ENCODE measurements around the gene RGS14. TPM values are rescaled to one million over a fixed set of nuclear protein-coding genes. Genes with fewer than 3 reads are reported as not detected.

Gene RGS14
- total RNA-seq, 4 donors from 2014 or later, result 7.0 to 16.4 (median 7.5) TPM

DNA sequence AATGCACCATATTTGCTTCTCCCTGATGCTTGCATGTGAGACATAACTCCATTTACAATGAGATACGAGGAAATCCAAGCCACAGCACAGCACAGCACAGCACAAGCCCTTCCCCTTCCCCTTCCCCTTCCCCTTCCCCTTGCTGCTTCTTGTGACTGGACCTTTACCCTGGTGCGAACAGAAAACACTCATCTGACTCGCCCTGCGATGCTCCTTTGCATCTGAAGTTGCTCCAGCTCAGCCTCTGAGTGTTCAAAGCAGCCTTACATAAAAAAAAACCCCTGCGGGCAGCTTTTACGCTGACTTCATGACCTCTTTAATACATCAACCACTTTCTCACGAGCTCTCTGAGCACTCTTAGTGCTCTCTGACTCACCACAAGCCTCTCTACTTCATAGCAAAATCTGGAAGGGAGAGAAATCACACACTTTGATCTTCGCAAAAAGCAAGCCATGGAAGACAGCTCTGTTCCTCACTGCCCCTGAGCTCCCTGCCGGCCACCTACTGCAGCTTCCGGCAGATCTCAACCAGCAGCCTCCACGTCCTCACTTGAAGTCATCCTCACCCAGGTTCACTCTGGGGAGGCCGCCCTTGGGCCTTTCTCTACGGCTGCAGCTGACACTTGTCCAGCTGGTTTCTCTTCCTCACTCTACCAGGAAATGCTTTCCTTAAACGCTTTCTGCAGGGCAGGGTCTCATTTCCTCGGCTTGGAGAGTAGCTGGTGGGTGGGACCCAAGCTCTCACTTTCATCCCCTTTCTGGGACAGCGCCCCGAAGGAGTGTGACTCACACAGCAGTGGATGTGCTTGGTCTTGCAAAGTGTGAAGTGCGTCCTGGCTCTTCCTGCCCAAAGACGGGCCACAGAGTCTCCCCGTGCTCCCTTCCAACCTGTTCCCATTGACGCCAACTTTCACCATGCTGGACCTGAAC, 31.8 kb downstream of the RGS14 start:
- no peak for TF ChIP-seq CTCF (IDR thresholded peaks at IDR 0.05; ENCODE audit: low read depth)

- TF ChIP-seq CTCF (IDR thresholded peaks at IDR 0.05; ENCODE audit: low read depth), result no peak
These were observed 32.9 kb downstream of the RGS14 start for GRCh38 chr5:177390363-177391300.

GRCh38 chr5:177392765-177393164, 35.0 kb downstream of the RGS14 start:
- no peak for TF ChIP-seq CTCF (IDR thresholded peaks at IDR 0.05; ENCODE audit: low read depth)

DNA sequence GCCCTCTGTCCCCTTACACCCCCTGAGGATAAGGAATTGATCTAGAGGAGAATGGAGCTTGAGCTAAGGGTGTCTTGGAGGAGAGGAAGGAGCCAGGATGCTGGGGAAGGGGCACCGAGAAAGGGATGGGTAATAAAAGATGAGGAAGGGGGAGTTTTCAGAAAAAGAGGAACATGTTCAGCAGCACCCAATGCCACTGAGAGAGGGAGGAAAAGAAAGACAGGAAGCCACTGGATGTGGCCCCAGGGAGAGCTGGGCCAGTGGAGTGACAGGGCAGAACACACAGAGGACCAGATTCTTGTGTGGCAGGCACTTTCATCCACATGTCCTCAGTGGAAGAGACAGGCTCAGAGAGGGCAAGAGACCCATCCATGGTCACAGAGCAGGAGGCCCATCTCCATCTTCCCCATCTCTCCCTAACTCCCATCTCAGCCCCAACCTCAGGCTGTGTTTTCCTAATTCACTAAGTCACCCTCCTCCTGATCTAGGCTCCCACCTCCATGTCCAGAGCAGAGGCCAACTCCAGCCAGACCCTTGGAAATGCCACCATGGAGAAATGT, 35.6 kb downstream of the RGS14 start:
- TF ChIP-seq CTCF (IDR thresholded peaks at IDR 0.05; ENCODE audit: low read depth), result no peak

DNA sequence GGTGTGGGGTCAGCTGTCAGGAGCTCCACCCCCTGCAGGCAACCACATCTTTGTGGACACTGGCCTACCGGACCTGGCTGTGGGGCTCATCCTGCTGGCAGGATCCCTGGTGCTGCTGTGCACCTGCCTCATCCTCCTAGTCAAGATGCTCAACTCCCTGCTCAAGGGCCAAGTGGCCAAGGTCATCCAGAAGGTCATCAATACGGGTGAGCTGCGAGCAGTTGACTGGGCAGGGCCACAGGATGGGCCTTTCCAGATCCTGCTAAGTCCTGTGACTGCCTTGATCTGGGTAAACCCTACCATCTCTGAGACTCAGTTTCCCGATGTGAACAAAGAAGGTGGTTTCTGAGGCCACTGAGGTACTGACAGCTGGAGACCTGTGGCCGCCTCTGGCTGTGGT, 36.3 kb downstream of the RGS14 start:
- no peak for TF ChIP-seq CTCF (IDR thresholded peaks at IDR 0.05; ENCODE audit: low read depth)

- no peak for TF ChIP-seq CTCF (IDR thresholded peaks at IDR 0.05; ENCODE audit: low read depth)
These were observed 38.4 kb downstream of the RGS14 start for GRCh38 chr5:177396078-177396477.
